ENCODE data around the gene DMD.
"Not testable (repeated sequence)": the region's sequence is repeated elsewhere in the genome, so short reads cannot be mapped to it uniquely, and the experiment has no call there.

- TF ChIP-seq CTCF (conservative IDR thresholded peaks at IDR 0.05; ENCODE audit: low read length); EZH2phosphoT487 (IDR thresholded peaks at IDR 0.05; ENCODE audit: borderline replicate concordance): not testable (repeated sequence)
These were observed 137.7 kb downstream of the DMD start for GRCh38 chrX:33073660-33074059.
